Esophagus (tissue), 2 donors: ENCODE results near the gene DNAJC5. TPM values are rescaled to one million over a fixed set of nuclear protein-coding genes. Genes with fewer than 3 reads are reported as not detected.
"Not testable (repeated sequence)": the region's sequence is repeated elsewhere in the genome, so short reads cannot be mapped to it uniquely, and the experiment has no call there.

Experiments used
- H3K27ac ChIP-seq, 2 donors: one replicate each; pipeline ENCODE4 v1.5.1; 2013; ENCODE audit warnings: low read depth in 2 of 2, mild to moderate bottlenecking in 2 of 2, inconsistent platforms in 1 of 2, low read length in 1 of 2, moderate library complexity in 1 of 2
- H3K27me3 ChIP-seq, 2 donors: one replicate each; pipeline ENCODE4 v1.6.1; 2013; ENCODE audit warnings: low read length in 2 of 2, control low read depth in 1 of 2, mild to moderate bottlenecking in 1 of 2; ENCODE audit not compliant: insufficient read depth in 2 of 2, control insufficient read depth in 1 of 2
- H3K36me3 ChIP-seq, 2 donors: one replicate each; pipeline ENCODE4 v1.6.1; 2013; ENCODE audit warnings: low read length in 1 of 2; ENCODE audit not compliant: control insufficient read depth in 2 of 2, insufficient read depth in 2 of 2
- H3K4me1 ChIP-seq, 2 donors: one replicate each; pipeline ENCODE4 v1.6.1; 2013; ENCODE audit warnings: low read length in 1 of 2; ENCODE audit not compliant: control insufficient read depth in 2 of 2, insufficient read depth in 2 of 2
- H3K4me3 ChIP-seq, 2 donors: one replicate each; pipeline ENCODE4 v1.5.1; 2013; ENCODE audit warnings: low read length in 2 of 2, mild to moderate bottlenecking in 2 of 2, low read depth in 1 of 2, moderate library complexity in 1 of 2
- H3K9me3 ChIP-seq, 2 donors: one replicate each; pipeline ENCODE4 v1.6.1; 2013; ENCODE audit warnings: mild to moderate bottlenecking in 2 of 2, low read depth in 1 of 2, low read length in 1 of 2, moderate library complexity in 1 of 2; ENCODE audit not compliant: control insufficient read depth in 2 of 2, insufficient read depth in 1 of 2
- WGBS, 2 donors: extraction: QIAGEN DNeasy Blood & Tissue Kit; methylation state at CpG; one replicate each; pipeline ENCODE4 v1.1.7; 2013; 5-methylcytosine and 5-hydroxymethylcytosine counted together
- polyA plus RNA-seq, 2 donors: library from polyadenylated mRNA; stranded (reverse); fragments of 200-250 nt; gene quantifications; one replicate each; pipeline ENCODE4 v1.2.3, GENCODE V29; 2013
- donor health status: healthy with polysubstance abuse.
- donor health status: Bipolar disorder and iron deficiency.

DNAJC5 gene
- polyA plus RNA-seq: 10 to 100 TPM; 42.9 to 59.4 TPM

- Histone ChIP-seq H3K4me1 (peaks cover 4 to 19% of the 10 kb centered on the region in 2 donors), H3K27ac (peak within 1 kb of the TSS; percentile 94 to 97), H3K27me3 (no peaks in the 10 kb centered on the region), H3K9me3 (no peaks in the 10 kb centered on the region), H3K4me3 (peak within 1 kb of the TSS; percentile 41 to 97), H3K36me3 (peaks cover 4 to 21% of the 10 kb centered on the region in 2 donors)
- 2% methylated on average over 69 to 82 of the region's 82 CpGs for WGBS, 2 donors
Measured at GRCh38 chr20:63894358-63895201, at the start of gene DNAJC5. Gene DNAJC5 (plus strand): TSS chr20:63895126. CDS start chr20:63928346, 33,220 bp downstream.

- no peaks in the 10 kb centered on the region for H3K36me3 ChIP-seq
- 2 to 3% methylated on average over 22 to 24 of the region's 24 CpGs for WGBS, 2 donors
- no peaks in the 10 kb centered on the region for H3K27me3 ChIP-seq
- peak overlapping the region; percentile 17 to 40 for H3K27ac ChIP-seq
- peaks cover 8 to 15% of the 10 kb centered on the region in 2 donors for H3K4me1 ChIP-seq
- H3K9me3 ChIP-seq: no peaks in the 10 kb centered on the region
- no peak overlapping the region for H3K4me3 ChIP-seq
Measured at GRCh38 chr20:63846128-63846771, 48.7 kb upstream of the DNAJC5 start.

GRCh38 chr20:63846888-63847236 is 48.1 kb upstream of the DNAJC5 start:
- Histone ChIP-seq H3K4me1 (peaks cover 8 to 15% of the 10 kb centered on the region in 2 donors), H3K4me3 (no peak overlapping the region), H3K27me3 (no peaks in the 10 kb centered on the region), H3K9me3 (no peaks in the 10 kb centered on the region), H3K36me3 (no peaks in the 10 kb centered on the region), H3K27ac (peak overlapping the region in 1 of 2 donors; percentile 27)
- WGBS, 2 donors: 47 to 70% methylated on average over 3 of the region's 3 CpGs

- no peaks in the 10 kb centered on the region for H3K36me3 ChIP-seq
- H3K4me3 ChIP-seq: no peak overlapping the region
- H3K9me3 ChIP-seq: no peaks in the 10 kb centered on the region
- H3K27ac ChIP-seq: peak overlapping the region; percentile 24 to 27
- whole genome bisulfite sequencing, 2 donors: 39 to 41% methylated on average over 13 to 16 of the region's 16 CpGs
- no peaks in the 10 kb centered on the region for H3K27me3 ChIP-seq
- H3K4me1 ChIP-seq: peaks cover 8 to 15% of the 10 kb centered on the region in 2 donors
Measured at GRCh38 chr20:63847237-63848002, 47.5 kb upstream of the DNAJC5 start.

- WGBS, 2 donors: 70 to 74% methylated on average over 25 to 28 of the region's 28 CpGs
- no peaks in the 10 kb centered on the region for H3K36me3 ChIP-seq
- H3K4me1 ChIP-seq: peaks cover 8 to 15% of the 10 kb centered on the region in 2 donors
- H3K27me3 ChIP-seq: no peaks in the 10 kb centered on the region
- H3K4me3 ChIP-seq: no peak overlapping the region
- peak overlapping the region; percentile 24 to 27 for H3K27ac ChIP-seq
- H3K9me3 ChIP-seq: no peaks in the 10 kb centered on the region
Measured at GRCh38 chr20:63848003-63848911, 46.7 kb upstream of the DNAJC5 start.

GRCh38 chr20:63850689-63851547 is 44.0 kb upstream of the DNAJC5 start:
- 69 to 80% methylated on average over 27 of the region's 27 CpGs for WGBS, 2 donors
- no peaks in the 10 kb centered on the region for H3K9me3 ChIP-seq
- H3K27me3 ChIP-seq: peaks cover 0 to 2% of the 10 kb centered on the region in 2 donors
- H3K36me3 ChIP-seq: no peaks in the 10 kb centered on the region
- H3K27ac ChIP-seq: no peak overlapping the region
- H3K4me1 ChIP-seq: peaks cover 10 to 23% of the 10 kb centered on the region in 2 donors
- no peak overlapping the region for H3K4me3 ChIP-seq

GRCh38 chr20:63851548-63851943 is 43.4 kb upstream of the DNAJC5 start:
- 86% methylated on average over 14 of the region's 14 CpGs for WGBS, 2 donors
- H3K36me3 ChIP-seq, H3K4me3 ChIP-seq, H3K9me3 ChIP-seq, H3K27me3 ChIP-seq, H3K27ac ChIP-seq: not testable (repeated sequence)
- H3K4me1 ChIP-seq: peaks cover 10 to 17% of the 10 kb centered on the region in 2 donors

- WGBS, 2 donors: 72 to 88% methylated on average over 4 of the region's 4 CpGs
- H3K36me3 ChIP-seq, H3K4me3 ChIP-seq, H3K9me3 ChIP-seq, H3K27me3 ChIP-seq: not testable (repeated sequence)
- peaks cover 6 to 18% of the 10 kb centered on the region in 2 donors for H3K4me1 ChIP-seq
- peak overlapping the region in 1 of 2 donors; percentile 17 for H3K27ac ChIP-seq
Measured at GRCh38 chr20:63853733-63854068, 41.2 kb upstream of the DNAJC5 start.
